ENCODE results near the gene ZNF683. TPM values are rescaled to one million over a fixed set of nuclear protein-coding genes. Genes with fewer than 3 reads are reported as not detected.

The ZNF683 gene
- polyA plus RNA-seq, 1 donor (not counting 4 experiments of a cell fraction or from before 2014, with no cell fraction given): not detected

DNA sequence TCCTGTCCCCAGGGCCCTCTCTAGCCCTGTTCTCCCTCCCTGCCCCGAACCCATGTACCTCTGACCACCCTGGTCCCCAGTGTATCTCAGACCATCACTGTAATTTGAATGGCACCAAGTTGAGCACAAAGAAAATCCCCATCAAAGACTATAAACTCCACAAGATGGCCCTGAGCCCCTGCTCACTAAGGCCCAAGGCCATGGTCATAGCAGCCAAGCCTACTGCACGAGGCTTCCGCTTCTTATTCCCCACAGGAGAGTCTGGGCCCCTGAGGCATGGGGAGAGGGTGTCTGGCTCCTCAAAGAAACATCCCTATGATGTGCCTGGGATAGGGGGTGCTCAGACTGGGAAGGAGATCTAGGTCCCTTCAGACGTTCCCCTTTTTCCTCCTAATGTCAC is 4.5 kb downstream of the ZNF683 start:
- dilution Hi-C loops (cut with MboI; ENCODE audit: extremely low pct_ligation_motif_present, low sequenced_read_pairs): no loop called here
- FAIRE-seq: no peak
- H2AFZ ChIP-seq (ENCODE audit: control insufficient read depth, low read length): no peak overlapping the region

DNA sequence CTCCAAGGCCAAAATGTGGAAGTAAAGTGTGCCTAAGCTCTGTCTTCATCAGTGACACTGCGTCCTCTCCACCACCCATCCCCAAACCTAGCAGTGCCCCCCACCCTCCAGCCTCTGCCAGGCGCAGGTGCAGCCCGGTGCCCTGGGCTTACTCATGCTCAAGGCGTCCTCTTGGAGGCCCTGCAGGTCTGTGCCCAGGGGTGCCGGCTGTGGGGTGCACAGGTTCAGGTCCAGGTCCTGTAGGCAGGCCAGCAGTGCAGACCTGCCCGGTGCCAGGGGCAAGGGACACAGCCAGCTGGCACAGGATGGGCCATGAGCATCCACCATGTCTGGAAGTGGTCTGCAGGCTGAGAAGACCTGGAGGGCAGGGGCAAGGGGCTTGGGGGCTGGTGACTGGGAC is 5.1 kb downstream of the ZNF683 start:
- DNase-seq (ENCODE audit: low read depth, low spot score): no peak
- no peak for FAIRE-seq
- TF ChIP-seq, protein P1, sequence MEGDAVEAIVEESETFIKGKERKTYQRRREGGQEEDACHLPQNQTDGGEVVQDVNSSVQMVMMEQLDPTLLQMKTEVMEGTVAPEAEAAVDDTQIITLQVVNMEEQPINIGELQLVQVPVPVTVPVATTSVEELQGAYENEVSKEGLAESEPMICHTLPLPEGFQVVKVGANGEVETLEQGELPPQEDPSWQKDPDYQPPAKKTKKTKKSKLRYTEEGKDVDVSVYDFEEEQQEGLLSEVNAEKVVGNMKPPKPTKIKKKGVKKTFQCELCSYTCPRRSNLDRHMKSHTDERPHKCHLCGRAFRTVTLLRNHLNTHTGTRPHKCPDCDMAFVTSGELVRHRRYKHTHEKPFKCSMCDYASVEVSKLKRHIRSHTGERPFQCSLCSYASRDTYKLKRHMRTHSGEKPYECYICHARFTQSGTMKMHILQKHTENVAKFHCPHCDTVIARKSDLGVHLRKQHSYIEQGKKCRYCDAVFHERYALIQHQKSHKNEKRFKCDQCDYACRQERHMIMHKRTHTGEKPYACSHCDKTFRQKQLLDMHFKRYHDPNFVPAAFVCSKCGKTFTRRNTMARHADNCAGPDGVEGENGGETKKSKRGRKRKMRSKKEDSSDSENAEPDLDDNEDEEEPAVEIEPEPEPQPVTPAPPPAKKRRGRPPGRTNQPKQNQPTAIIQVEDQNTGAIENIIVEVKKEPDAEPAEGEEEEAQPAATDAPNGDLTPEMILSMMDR (optimal IDR thresholded peaks at IDR 0.05 in 1 of 3, IDR thresholded peaks at IDR 0.05 in 1 of 3, conservative IDR thresholded peaks at IDR 0.05 in 1 of 3; ENCODE audit: extremely low read depth in 1 of 3, insufficient read depth in 2 of 3, low read length in 3 of 3): no peak
- TF ChIP-seq EZH2 (IDR thresholded peaks at IDR 0.05; ENCODE audit: low read length): no peak
- dilution Hi-C loops (cut with MboI; ENCODE audit: extremely low pct_ligation_motif_present, low sequenced_read_pairs): no loop called here
- Histone ChIP-seq H3K9me3 (ENCODE audit: control insufficient read depth, low read depth, low read length) (no peaks in the 10 kb centered on the region), H3K9ac (ENCODE audit: control insufficient read depth, extremely low read depth, insufficient read depth, low read length) (no peak overlapping the region), H4K20me1 (ENCODE audit: control insufficient read depth, extremely low read depth, insufficient read depth, low read length) (no peaks in the 10 kb centered on the region), H3K4me1 (ENCODE audit: control insufficient read depth, extremely low read depth, insufficient read depth, low read length) (peaks cover 9% of the 10 kb centered on the region), H3K27me3 (ENCODE audit: control insufficient read depth, extremely low read depth, insufficient read depth, low read length) (no peaks in the 10 kb centered on the region), H2AFZ (ENCODE audit: control insufficient read depth, low read length) (no peak overlapping the region), H3K4me3 (ENCODE audit: control insufficient read depth in 2 of 3, extremely low read depth in 1 of 3, insufficient read depth in 2 of 3, low read depth in 1 of 3, low read length in 3 of 3) (no peak overlapping the region), H3K27ac (ENCODE audit: control insufficient read depth, insufficient read depth, low read length) (no peak overlapping the region), H3K36me3 (ENCODE audit: control insufficient read depth in 2 of 2, extremely low read depth in 1 of 2, insufficient read depth in 2 of 2, low read length in 2 of 2) (no peaks in the 10 kb centered on the region), H3K79me2 (ENCODE audit: control insufficient read depth, insufficient read depth, low read length) (no peaks in the 10 kb centered on the region), H3K9me1 (ENCODE audit: control insufficient read depth, extremely low read depth, insufficient read depth, low read length) (no peaks in the 10 kb centered on the region), H3K4me2 (ENCODE audit: control insufficient read depth, extremely low read depth, insufficient read depth, low read depth, low read length) (no peak overlapping the region)

More for the DNA sequence above, 4.5 kb downstream of the ZNF683 start:
- Histone ChIP-seq H3K36me3 (ENCODE audit: control insufficient read depth in 2 of 2, extremely low read depth in 1 of 2, insufficient read depth in 2 of 2, low read length in 2 of 2) (no peaks in the 10 kb centered on the region), H3K9me3 (ENCODE audit: control insufficient read depth, low read depth, low read length) (peaks cover 3% of the 10 kb centered on the region), H3K9ac (ENCODE audit: control insufficient read depth, extremely low read depth, insufficient read depth, low read length) (no peak overlapping the region), H3K79me2 (ENCODE audit: control insufficient read depth, insufficient read depth, low read length) (no peaks in the 10 kb centered on the region), H3K27me3 (ENCODE audit: control insufficient read depth, extremely low read depth, insufficient read depth, low read length) (no peaks in the 10 kb centered on the region), H3K27ac (ENCODE audit: control insufficient read depth, insufficient read depth, low read length) (no peak overlapping the region), H3K4me2 (ENCODE audit: control insufficient read depth, extremely low read depth, insufficient read depth, low read depth, low read length) (no peak overlapping the region), H3K4me1 (ENCODE audit: control insufficient read depth, extremely low read depth, insufficient read depth, low read length) (peaks cover 12% of the 10 kb centered on the region), H3K4me3 (ENCODE audit: control insufficient read depth in 2 of 3, extremely low read depth in 1 of 3, insufficient read depth in 2 of 3, low read depth in 1 of 3, low read length in 3 of 3) (no peak overlapping the region), H3K9me1 (ENCODE audit: control insufficient read depth, extremely low read depth, insufficient read depth, low read length) (no peaks in the 10 kb centered on the region), H4K20me1 (ENCODE audit: control insufficient read depth, extremely low read depth, insufficient read depth, low read length) (no peaks in the 10 kb centered on the region)
- DNase-seq (ENCODE audit: low read depth, low spot score): no peak
- TF ChIP-seq EZH2 (IDR thresholded peaks at IDR 0.05; ENCODE audit: low read length): no peak
- TF ChIP-seq, protein P1 (optimal IDR thresholded peaks at IDR 0.05 in 1 of 3, IDR thresholded peaks at IDR 0.05 in 1 of 3, conservative IDR thresholded peaks at IDR 0.05 in 1 of 3; ENCODE audit: extremely low read depth in 1 of 3, insufficient read depth in 2 of 3, low read length in 3 of 3): no peak
